GM19468 (cell line): ENCODE measurements around the gene SALL1.

ENCODE experiments used
- ATAC-seq: cut with Tn5 transposase; IDR thresholded peaks from one replicate; pipeline ENCODE4 v1.9.1; 2021; ENCODE audit warnings: mild to moderate bottlenecking, moderate library complexity, moderate number of reproducible peaks; ENCODE audit not compliant: unreplicated experiment; ENCODE audit errors: extremely low read depth

The SALL1 gene

GRCh38 chr16:51143196-51143977 lies 7.7 kb downstream of the SALL1 start:
- no peak for ATAC-seq

- ATAC-seq, result no peak
Observed at GRCh38 chr16:51141541-51141940, 9.5 kb downstream of the SALL1 start.

- no peak for ATAC-seq
Observed at GRCh38 chr16:51141106-51141505, 10.0 kb downstream of the SALL1 start.

- ATAC-seq, result no peak
Observed at GRCh38 chr16:51140112-51140511, 11.0 kb downstream of the SALL1 start.

GRCh38 chr16:51139568-51139967 lies 11.5 kb downstream of the SALL1 start:
- no peak for ATAC-seq

- ATAC-seq, result no peak
Observed at GRCh38 chr16:51138178-51138577, 12.9 kb downstream of the SALL1 start.

GRCh38 chr16:51137097-51137496 lies 14.0 kb downstream of the SALL1 start:
- ATAC-seq, result no peak

GRCh38 chr16:51134876-51135275 lies 16.2 kb downstream of the SALL1 start:
- no peak for ATAC-seq

GRCh38 chr16:51134269-51134812 lies 16.7 kb downstream of the SALL1 start:
- ATAC-seq, result no peak

- no peak for ATAC-seq
Observed at GRCh38 chr16:51133688-51134087, 17.4 kb downstream of the SALL1 start.

- no peak for ATAC-seq
Observed at GRCh38 chr16:51133183-51133582, 17.9 kb downstream of the SALL1 start.

- no peak for ATAC-seq
Observed at GRCh38 chr16:51132490-51133115, 18.5 kb downstream of the SALL1 start.

- ATAC-seq, result no peak
Observed at GRCh38 chr16:51131619-51132018, 19.5 kb downstream of the SALL1 start.

- ATAC-seq, result no peak
Observed at GRCh38 chr16:51129105-51129504, 22.0 kb downstream of the SALL1 start.

- no peak for ATAC-seq
Observed at GRCh38 chr16:51125992-51126391, 25.1 kb downstream of the SALL1 start.

- ATAC-seq, result no peak
Observed at GRCh38 chr16:51124896-51125295, 26.2 kb downstream of the SALL1 start.

GRCh38 chr16:51121850-51122249 lies 29.2 kb downstream of the SALL1 start:
- ATAC-seq, result no peak

- no peak for ATAC-seq
Observed at GRCh38 chr16:51120730-51121347, 30.2 kb downstream of the SALL1 start.

GRCh38 chr16:51119973-51120729 lies 30.9 kb downstream of the SALL1 start:
- ATAC-seq, result no peak

GRCh38 chr16:51119556-51119955 lies 31.5 kb downstream of the SALL1 start:
- ATAC-seq, result no peak
